ENCODE results near the gene BEGAIN. TPM values are rescaled to one million over a fixed set of nuclear protein-coding genes. Genes with fewer than 3 reads are reported as not detected.

Gene BEGAIN
- total and polyA plus RNA-seq, 12 donors, result 0.20 to 4.3 (median 0.83) TPM

DNA sequence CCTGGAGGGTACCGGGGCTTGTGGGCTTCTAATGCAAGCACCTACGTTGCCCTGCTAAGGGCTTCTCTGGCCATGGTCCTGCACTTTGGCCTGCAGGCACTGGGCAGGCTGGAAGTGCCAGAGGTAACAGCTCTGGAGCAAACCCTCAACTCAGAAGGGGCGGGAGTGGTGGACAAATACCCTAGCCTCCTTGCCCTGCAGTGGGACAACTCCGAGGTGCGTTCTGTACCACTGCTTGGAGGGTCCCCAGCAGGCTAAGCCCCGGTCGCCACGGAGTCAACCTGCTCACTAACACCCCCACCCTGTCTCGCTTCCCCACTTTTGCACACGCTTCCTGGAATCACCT is 20.4 kb upstream of the BEGAIN start:
- DNase-seq (no peak), ATAC-seq (no peak)
- TF ChIP-seq, protein P1, sequence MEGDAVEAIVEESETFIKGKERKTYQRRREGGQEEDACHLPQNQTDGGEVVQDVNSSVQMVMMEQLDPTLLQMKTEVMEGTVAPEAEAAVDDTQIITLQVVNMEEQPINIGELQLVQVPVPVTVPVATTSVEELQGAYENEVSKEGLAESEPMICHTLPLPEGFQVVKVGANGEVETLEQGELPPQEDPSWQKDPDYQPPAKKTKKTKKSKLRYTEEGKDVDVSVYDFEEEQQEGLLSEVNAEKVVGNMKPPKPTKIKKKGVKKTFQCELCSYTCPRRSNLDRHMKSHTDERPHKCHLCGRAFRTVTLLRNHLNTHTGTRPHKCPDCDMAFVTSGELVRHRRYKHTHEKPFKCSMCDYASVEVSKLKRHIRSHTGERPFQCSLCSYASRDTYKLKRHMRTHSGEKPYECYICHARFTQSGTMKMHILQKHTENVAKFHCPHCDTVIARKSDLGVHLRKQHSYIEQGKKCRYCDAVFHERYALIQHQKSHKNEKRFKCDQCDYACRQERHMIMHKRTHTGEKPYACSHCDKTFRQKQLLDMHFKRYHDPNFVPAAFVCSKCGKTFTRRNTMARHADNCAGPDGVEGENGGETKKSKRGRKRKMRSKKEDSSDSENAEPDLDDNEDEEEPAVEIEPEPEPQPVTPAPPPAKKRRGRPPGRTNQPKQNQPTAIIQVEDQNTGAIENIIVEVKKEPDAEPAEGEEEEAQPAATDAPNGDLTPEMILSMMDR (IDR thresholded peaks at IDR 0.05), result no peak
- no peaks in the 10 kb centered on the region for H3K36me3 ChIP-seq
- H3K27me3 ChIP-seq, result peaks cover 0 to 54% (median 32%) of the 10 kb centered on the region in 7 donors
- intact Hi-C loops (cut with DNase I), result no loop called here
- 91 to 92% methylated on average over 10 of the region's 10 CpGs for whole genome bisulfite sequencing, 2 donors
- H3K27ac ChIP-seq, result no peak overlapping the region
- no peaks in the 10 kb centered on the region for H3K4me1 ChIP-seq
- no peak overlapping the region for H3K4me3 ChIP-seq
- H3K9me3 ChIP-seq, result peaks cover 0 to 1% (median 0%) of the 10 kb centered on the region in 11 donors

DNA sequence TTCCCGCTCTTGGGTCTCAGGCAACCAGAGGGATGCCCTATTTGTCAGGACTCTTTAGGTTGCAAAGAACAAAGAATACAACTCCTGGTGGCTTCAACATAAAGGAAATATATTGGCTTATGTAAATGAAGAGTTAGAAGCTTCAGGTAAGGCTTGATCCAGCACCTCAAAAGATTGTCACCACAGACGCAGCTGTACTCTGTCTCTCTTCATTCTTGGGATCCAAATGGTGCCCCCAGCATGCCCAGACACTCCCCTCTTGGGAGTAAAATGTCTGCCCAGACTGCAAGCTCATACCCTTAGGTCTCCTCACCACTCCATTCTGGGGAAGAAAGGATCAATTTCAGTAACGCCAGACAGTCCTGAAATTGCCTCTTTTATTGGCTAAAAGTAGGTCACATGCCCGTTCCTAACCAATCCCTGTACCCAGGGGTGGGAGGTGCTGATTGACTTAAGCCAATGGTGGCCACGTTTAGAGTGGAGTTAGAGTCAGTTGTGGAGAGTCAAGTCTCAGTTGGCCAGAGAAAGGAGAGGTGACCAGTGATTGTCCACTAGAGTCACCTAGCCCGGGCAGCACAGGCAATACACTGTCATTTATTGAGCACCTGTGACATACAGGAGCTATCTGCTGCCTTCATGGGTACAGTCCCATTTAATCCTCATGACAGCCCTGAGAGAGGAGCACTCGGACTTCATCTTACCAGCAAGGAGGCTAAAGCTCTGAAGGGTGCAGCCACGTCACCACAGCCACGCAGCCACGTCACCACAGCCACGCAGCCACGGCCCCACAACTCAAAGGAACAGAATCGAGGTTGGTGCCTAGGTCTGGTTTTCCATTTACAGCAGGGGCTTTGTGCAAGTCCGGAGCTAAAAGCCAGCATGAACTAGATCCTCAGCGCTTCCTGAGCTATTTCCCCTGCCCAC is 19.7 kb upstream of the BEGAIN start:
- intact Hi-C loops (cut with DNase I), result no loop called here
- ATAC-seq (no peak), DNase-seq (no peak)
- TF ChIP-seq, protein P1 (IDR thresholded peaks at IDR 0.05), result no peak
- Histone ChIP-seq H3K27ac (no peak overlapping the region), H3K27me3 (peaks cover 0 to 57% (median 32%) of the 10 kb centered on the region in 7 donors), H3K36me3 (no peaks in the 10 kb centered on the region), H3K4me1 (no peaks in the 10 kb centered on the region), H3K9me3 (peaks cover 0 to 7% (median 4%) of the 10 kb centered on the region in 11 donors), H3K4me3 (no peak overlapping the region)
- 84 to 85% methylated on average over 15 of the region's 15 CpGs for WGBS, 2 donors

DNA sequence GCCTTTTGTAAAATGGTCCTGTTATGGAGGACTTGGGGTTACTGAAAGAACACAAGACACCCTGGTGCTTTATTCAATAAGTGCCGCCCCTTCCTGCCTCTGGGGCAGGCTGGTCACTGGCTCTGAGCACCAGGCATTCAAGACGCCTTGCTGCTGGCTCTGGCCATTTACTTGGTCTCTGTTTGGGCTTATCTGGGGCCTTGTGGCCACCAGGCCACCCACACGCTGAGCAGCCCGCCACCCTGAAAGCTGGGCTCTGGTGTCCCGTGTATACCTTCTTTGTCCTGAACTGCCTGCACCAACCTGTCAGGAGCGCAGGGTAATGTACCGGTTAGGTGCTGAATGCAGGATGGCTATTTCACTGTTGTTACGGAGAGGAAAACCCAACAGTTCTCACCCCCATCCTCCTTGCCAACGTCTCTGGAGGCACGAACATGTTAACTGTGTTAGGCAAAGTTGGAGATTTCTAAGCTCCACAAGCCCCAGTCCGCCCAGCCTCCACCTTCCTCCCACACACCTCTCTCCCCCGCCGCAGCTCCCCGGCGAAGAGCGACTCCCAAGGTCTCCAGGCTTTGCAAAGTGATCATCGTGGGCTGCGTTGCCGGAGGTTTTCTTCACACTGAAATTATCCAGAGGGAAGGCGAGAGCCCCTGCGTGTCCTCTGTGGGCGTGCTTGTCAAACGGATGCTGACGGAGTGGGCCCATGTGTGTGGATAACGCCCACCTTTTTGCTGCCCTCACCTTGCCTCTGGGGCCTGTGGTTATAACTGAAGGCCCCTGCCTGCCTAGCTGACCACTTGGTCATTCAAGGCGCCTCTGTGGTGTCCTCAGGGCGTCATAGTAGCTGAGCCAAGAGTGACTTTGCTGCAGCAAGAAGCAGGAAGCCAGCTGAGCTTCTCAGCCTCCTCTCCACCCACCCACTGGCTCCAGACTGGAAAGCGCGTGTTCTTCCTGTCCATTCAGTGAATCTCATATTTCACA is 18.8 kb upstream of the BEGAIN start:
- intact Hi-C loops (cut with DNase I), result no loop called here
- Histone ChIP-seq H3K27me3 (peaks cover 0 to 57% (median 33%) of the 10 kb centered on the region in 7 donors), H3K4me1 (no peaks in the 10 kb centered on the region), H3K9me3 (peaks cover 0 to 17% (median 12%) of the 10 kb centered on the region in 11 donors), H3K27ac (no peak overlapping the region), H3K4me3 (no peak overlapping the region), H3K36me3 (no peaks in the 10 kb centered on the region)
- ATAC-seq (no peak), DNase-seq (no peak)
- 67 to 71% methylated on average over 29 of the region's 29 CpGs for WGBS, 2 donors
- TF ChIP-seq, protein P1 (IDR thresholded peaks at IDR 0.05), result no peak

DNA sequence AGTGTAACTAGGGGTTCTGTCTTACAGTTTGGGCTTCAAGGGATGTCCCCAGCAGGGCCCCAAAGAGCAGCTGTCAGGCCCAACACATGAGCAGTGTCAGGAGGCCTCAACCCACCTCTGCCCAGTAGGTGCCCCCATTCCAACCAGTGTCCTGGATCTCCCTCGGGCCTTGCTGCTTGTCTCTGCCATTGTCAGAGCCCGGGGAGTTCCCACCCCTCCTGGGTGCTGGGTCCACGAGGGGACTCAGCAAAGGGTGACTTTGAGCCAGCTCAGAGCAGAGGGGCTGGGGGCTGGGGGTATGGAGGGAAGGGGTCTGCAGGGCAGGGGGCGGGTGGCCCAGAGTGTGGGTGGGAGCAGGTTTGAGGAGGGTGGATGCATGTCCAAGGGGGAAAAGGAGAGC is 18.0 kb upstream of the BEGAIN start:
- Histone ChIP-seq H3K9me3 (peaks cover 0 to 20% (median 16%) of the 10 kb centered on the region in 11 donors), H3K4me1 (no peaks in the 10 kb centered on the region), H3K27ac (no peak overlapping the region), H3K36me3 (no peaks in the 10 kb centered on the region), H3K27me3 (peaks cover 0 to 57% (median 30%) of the 10 kb centered on the region in 7 donors), H3K4me3 (no peak overlapping the region)
- DNase-seq (no peak), ATAC-seq (no peak)
- TF ChIP-seq, protein P1 (IDR thresholded peaks at IDR 0.05), result no peak
- WGBS, 2 donors, result 73 to 81% methylated on average over 4 of the region's 4 CpGs
- intact Hi-C loops (cut with DNase I), result no loop called here
